Cardiac septum (tissue), 1 donor: ENCODE results near the gene CC2D1A. TPM values are rescaled to one million over a fixed set of nuclear protein-coding genes. Genes with fewer than 3 reads are reported as not detected.

Experiments used
- DNase-seq: peaks from one replicate; pipeline ENCODE4 v3.0.0-alpha.2; 2020; ENCODE audit warnings: low spot score
- intact Hi-C: fragments of 100-400 bp; cut with DNase I; formaldehyde crosslinking; loops from one replicate; pipeline ENCODE4 v1.14.0; 2022
- total RNA-seq: library from RNA; stranded (reverse); fragmentation: NEBNext Ultra II Directional; extraction: Animal tissue kit (Norgen Biotek cat#: 25700); gene quantifications from one replicate; pipeline ENCODE4 v1.2.1, GENCODE V29; 2021
- donor health status: DM: no; HTN: no; CAD: no.

CC2D1A gene
- total RNA-seq, 1 donor from 2014 or later: 19.5 TPM

GRCh38 chr19:13873834-13874515 is 32.0 kb upstream of the CC2D1A start:
- no peak for DNase-seq
- intact Hi-C loops: no loop called here

- intact Hi-C loops: no loop called here
- DNase-seq: no peak
Measured at GRCh38 chr19:13875824-13876223, 30.2 kb upstream of the CC2D1A start.

GRCh38 chr19:13876834-13877233 is 29.2 kb upstream of the CC2D1A start, which contains the start of gene NANOS3:
TSS of gene NANOS3 (plus strand) at chr19:13877134. CDS start at chr19:13877249, 115 bp downstream.
- intact Hi-C loops: no loop called here
- no peak for DNase-seq

- DNase-seq: no peak
- intact Hi-C loops: no loop called here
Measured at GRCh38 chr19:13877303-13877702, 28.7 kb upstream of the CC2D1A start.

- peak; percentile 99 for DNase-seq
- intact Hi-C loops: loop anchor here (1.0 to 10.0 kb wide), 3 partner anchors 164 to 467 kb away; partner anchors contain the start of gene MISP3
Measured at GRCh38 chr19:13880059-13881043, 25.6 kb upstream of the CC2D1A start.

GRCh38 chr19:13881251-13881691 is 24.7 kb upstream of the CC2D1A start:
- DNase-seq: no peak
- intact Hi-C loops: loop anchor here (5.0 to 10.0 kb wide), 2 partner anchors 164 to 466 kb away; no protein-coding TSS in a partner anchor

GRCh38 chr19:13881692-13882418 is 24.1 kb upstream of the CC2D1A start:
- DNase-seq: no peak
- intact Hi-C loops: loop anchor here (5.0 to 10.0 kb wide), 2 partner anchors 163 to 465 kb away; no protein-coding TSS in a partner anchor

- no peak for DNase-seq
- intact Hi-C loops: loop anchor here (5.0 to 10.0 kb wide), 2 partner anchors 162 to 465 kb away; no protein-coding TSS in a partner anchor
Measured at GRCh38 chr19:13882419-13882795, 23.6 kb upstream of the CC2D1A start.

GRCh38 chr19:13882836-13883235 is 23.2 kb upstream of the CC2D1A start:
- intact Hi-C loops: loop anchor here (5.0 to 10.0 kb wide), 2 partner anchors 162 to 464 kb away; no protein-coding TSS in a partner anchor
- DNase-seq: no peak

GRCh38 chr19:13883516-13884064 is 22.4 kb upstream of the CC2D1A start:
- intact Hi-C loops: loop anchor here (5.0 to 10.0 kb wide), 2 partner anchors 161 to 464 kb away; no protein-coding TSS in a partner anchor

GRCh38 chr19:13884726-13885591 is 21.0 kb upstream of the CC2D1A start:
- DNase-seq: no peak
- intact Hi-C loops: loop anchor here (5.0 to 10.0 kb wide), 2 partner anchors 160 to 462 kb away; no protein-coding TSS in a partner anchor

More at GRCh38 chr19:13883516-13884064, 22.4 kb upstream of the CC2D1A start:
- no peak for DNase-seq

- intact Hi-C loops: loop anchor here (10.0 kb wide), 1 partner anchor 159 kb away; no protein-coding TSS in a partner anchor
- DNase-seq: no peak
Measured at GRCh38 chr19:13885826-13886365, 20.1 kb upstream of the CC2D1A start.

- DNase-seq: no peak
- intact Hi-C loops: loop anchor here (10.0 kb wide), 1 partner anchor 158 kb away; no protein-coding TSS in a partner anchor
Measured at GRCh38 chr19:13887018-13887436, 19.0 kb upstream of the CC2D1A start.

GRCh38 chr19:13887517-13887916 is 18.5 kb upstream of the CC2D1A start:
- DNase-seq: no peak
- intact Hi-C loops: loop anchor here (10.0 kb wide), 1 partner anchor 157 kb away; no protein-coding TSS in a partner anchor

- DNase-seq: no peak
- intact Hi-C loops: loop anchor here (10.0 kb wide), 1 partner anchor 157 kb away; no protein-coding TSS in a partner anchor
Measured at GRCh38 chr19:13888281-13888680, 17.7 kb upstream of the CC2D1A start.

- intact Hi-C loops: no loop called here
- no peak for DNase-seq
Measured at GRCh38 chr19:13890136-13890535, 15.9 kb upstream of the CC2D1A start.

GRCh38 chr19:13892870-13893269 is 13.1 kb upstream of the CC2D1A start:
- DNase-seq: no peak
- intact Hi-C loops: no loop called here
